Raji (cell line): ENCODE measurements around the gene VSIG10.

Source experiments
- POLR2A ChIP-seq: IDR thresholded peaks from 2 replicates; pipeline ENCODE4 v1.6.1; 2011; ENCODE audit warnings: low read depth, low read length, control low read depth; ENCODE audit not compliant: insufficient read depth

The VSIG10 gene

GRCh38 chr12:118032188-118032587 lies 71.6 kb downstream of the VSIG10 start:
- no peak for TF ChIP-seq POLR2A

- no peak for TF ChIP-seq POLR2A
These were observed 74.6 kb downstream of the VSIG10 start for GRCh38 chr12:118029166-118029565.

GRCh38 chr12:118025168-118025567 lies 78.6 kb downstream of the VSIG10 start:
- no peak for TF ChIP-seq POLR2A

GRCh38 chr12:118023301-118023860 lies 80.4 kb downstream of the VSIG10 start:
- TF ChIP-seq POLR2A = no peak

- TF ChIP-seq POLR2A = no peak
These were observed 81.1 kb downstream of the VSIG10 start for GRCh38 chr12:118022728-118023109.

GRCh38 chr12:118020036-118020435 lies 83.8 kb downstream of the VSIG10 start:
- no peak for TF ChIP-seq POLR2A

GRCh38 chr12:118017926-118018325 lies 85.9 kb downstream of the VSIG10 start:
- no peak for TF ChIP-seq POLR2A

GRCh38 chr12:118016424-118017264 lies 87.2 kb downstream of the VSIG10 start, which contains the start of gene RFC5:
Gene RFC5 (plus strand): TSS chr12:118016703. CDS start chr12:118016828, 125 bp downstream.
- TF ChIP-seq POLR2A = peak; percentile 94

GRCh38 chr12:118015944-118016343 lies 87.9 kb downstream of the VSIG10 start:
- no peak for TF ChIP-seq POLR2A

GRCh38 chr12:118015306-118015705 lies 88.5 kb downstream of the VSIG10 start:
- TF ChIP-seq POLR2A = no peak
